HG03095 (cell line): Measurements from ENCODE around the gene ZNF618.

Source experiments
- ATAC-seq: cut with Tn5 transposase; IDR thresholded peaks from one replicate; pipeline ENCODE4 v1.9.1; 2021; ENCODE audit warnings: moderate library complexity; ENCODE audit not compliant: unreplicated experiment

The ZNF618 gene

GRCh38 chr9:114014044-114014443 is 137.9 kb downstream of the ZNF618 start:
- ATAC-seq, result no peak

GRCh38 chr9:114015607-114016006 is 139.5 kb downstream of the ZNF618 start:
- no peak for ATAC-seq

GRCh38 chr9:114016101-114016500 is 140.0 kb downstream of the ZNF618 start:
- ATAC-seq, result no peak

GRCh38 chr9:114016629-114017423 is 140.7 kb downstream of the ZNF618 start:
- no peak for ATAC-seq

- ATAC-seq, result no peak
Measured at GRCh38 chr9:114017741-114018715, 141.9 kb downstream of the ZNF618 start.

GRCh38 chr9:114021578-114021977 is 145.5 kb downstream of the ZNF618 start:
- no peak for ATAC-seq

GRCh38 chr9:114023961-114024360 is 147.9 kb downstream of the ZNF618 start:
- no peak for ATAC-seq

- no peak for ATAC-seq
Measured at GRCh38 chr9:114025196-114025753, 149.2 kb downstream of the ZNF618 start.

- ATAC-seq, result no peak
Measured at GRCh38 chr9:114025760-114026159, 149.7 kb downstream of the ZNF618 start.

GRCh38 chr9:114026335-114026734 is 150.2 kb downstream of the ZNF618 start:
- ATAC-seq, result no peak

GRCh38 chr9:114027159-114027862 is 151.2 kb downstream of the ZNF618 start:
- no peak for ATAC-seq

GRCh38 chr9:114027863-114028465 is 151.9 kb downstream of the ZNF618 start:
- no peak for ATAC-seq

GRCh38 chr9:114028646-114029045 is 152.5 kb downstream of the ZNF618 start:
- ATAC-seq, result no peak

GRCh38 chr9:114029311-114030170 is 153.4 kb downstream of the ZNF618 start:
- ATAC-seq, result no peak

GRCh38 chr9:114030364-114030763 is 154.3 kb downstream of the ZNF618 start:
- ATAC-seq, result no peak

GRCh38 chr9:114031037-114031630 is 155.0 kb downstream of the ZNF618 start:
- ATAC-seq, result no peak

GRCh38 chr9:114031948-114032840 is 156.1 kb downstream of the ZNF618 start:
- no peak for ATAC-seq
